ENCODE measurements around the gene MED22.

DNA sequence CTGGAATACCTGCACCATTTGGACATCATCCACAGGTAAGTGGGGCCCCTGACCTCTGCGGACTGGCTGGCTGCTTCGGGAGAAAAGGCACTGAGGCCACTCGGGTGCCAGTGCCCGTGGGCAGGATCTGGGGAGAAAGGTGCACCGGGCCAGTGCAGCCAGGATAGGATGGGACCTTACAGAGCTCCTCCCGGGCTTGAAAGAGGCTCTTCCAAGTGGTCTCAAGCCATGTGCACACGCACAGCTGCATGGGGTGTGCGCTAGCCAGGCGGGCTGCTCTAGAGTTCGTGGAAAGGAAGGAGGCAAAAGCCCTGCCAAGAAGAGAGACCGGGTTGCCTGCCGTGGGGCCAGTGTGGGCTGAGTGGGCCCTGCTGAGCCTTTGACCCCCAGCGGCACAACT lies 41.6 kb upstream of the MED22 start:
- TF ChIP-seq ZNF274 (IDR thresholded peaks at IDR 0.05; ENCODE audit: low read depth, low read length) (no peak), YY1 (IDR thresholded peaks at IDR 0.05; ENCODE audit: insufficient read depth, insufficient read length) (no peak), SUZ12 (IDR thresholded peaks at IDR 0.05; ENCODE audit: extremely low read depth, insufficient read depth, insufficient read length) (no peak)
